ENCODE data around the gene CNIH3.

GRCh38 chr1:224770336-224770693 lies 154.2 kb downstream of the CNIH3 start:
- no peak for TF ChIP-seq CTCF (IDR thresholded peaks at IDR 0.05)
- TF ChIP-seq TCF7L2 (IDR thresholded peaks at IDR 0.05; ENCODE audit: low read depth, low read length) = no peak
- no peak for TF ChIP-seq POLR2AphosphoS5 (IDR thresholded peaks at IDR 0.05; ENCODE audit: low read depth, low read length)
- TF ChIP-seq, protein P1, sequence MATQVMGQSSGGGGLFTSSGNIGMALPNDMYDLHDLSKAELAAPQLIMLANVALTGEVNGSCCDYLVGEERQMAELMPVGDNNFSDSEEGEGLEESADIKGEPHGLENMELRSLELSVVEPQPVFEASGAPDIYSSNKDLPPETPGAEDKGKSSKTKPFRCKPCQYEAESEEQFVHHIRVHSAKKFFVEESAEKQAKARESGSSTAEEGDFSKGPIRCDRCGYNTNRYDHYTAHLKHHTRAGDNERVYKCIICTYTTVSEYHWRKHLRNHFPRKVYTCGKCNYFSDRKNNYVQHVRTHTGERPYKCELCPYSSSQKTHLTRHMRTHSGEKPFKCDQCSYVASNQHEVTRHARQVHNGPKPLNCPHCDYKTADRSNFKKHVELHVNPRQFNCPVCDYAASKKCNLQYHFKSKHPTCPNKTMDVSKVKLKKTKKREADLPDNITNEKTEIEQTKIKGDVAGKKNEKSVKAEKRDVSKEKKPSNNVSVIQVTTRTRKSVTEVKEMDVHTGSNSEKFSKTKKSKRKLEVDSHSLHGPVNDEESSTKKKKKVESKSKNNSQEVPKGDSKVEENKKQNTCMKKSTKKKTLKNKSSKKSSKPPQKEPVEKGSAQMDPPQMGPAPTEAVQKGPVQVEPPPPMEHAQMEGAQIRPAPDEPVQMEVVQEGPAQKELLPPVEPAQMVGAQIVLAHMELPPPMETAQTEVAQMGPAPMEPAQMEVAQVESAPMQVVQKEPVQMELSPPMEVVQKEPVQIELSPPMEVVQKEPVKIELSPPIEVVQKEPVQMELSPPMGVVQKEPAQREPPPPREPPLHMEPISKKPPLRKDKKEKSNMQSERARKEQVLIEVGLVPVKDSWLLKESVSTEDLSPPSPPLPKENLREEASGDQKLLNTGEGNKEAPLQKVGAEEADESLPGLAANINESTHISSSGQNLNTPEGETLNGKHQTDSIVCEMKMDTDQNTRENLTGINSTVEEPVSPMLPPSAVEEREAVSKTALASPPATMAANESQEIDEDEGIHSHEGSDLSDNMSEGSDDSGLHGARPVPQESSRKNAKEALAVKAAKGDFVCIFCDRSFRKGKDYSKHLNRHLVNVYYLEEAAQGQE (IDR thresholded peaks at IDR 0.05; ENCODE audit: insufficient read depth in 1 of 2, low read depth in 2 of 2, low read length in 1 of 2) = no peak
- TF ChIP-seq SIN3A (IDR thresholded peaks at IDR 0.05; ENCODE audit: borderline replicate concordance, insufficient read depth, low read depth, low read length) = no peak
